MV-4-11 (cell line): ENCODE results near the gene SELENOF.

Experiments
- DNase-seq: peaks from one replicate; lab custom pipeline; 2025; lab: John Stamatoyannopoulos, UW

The SELENOF gene

DNA sequence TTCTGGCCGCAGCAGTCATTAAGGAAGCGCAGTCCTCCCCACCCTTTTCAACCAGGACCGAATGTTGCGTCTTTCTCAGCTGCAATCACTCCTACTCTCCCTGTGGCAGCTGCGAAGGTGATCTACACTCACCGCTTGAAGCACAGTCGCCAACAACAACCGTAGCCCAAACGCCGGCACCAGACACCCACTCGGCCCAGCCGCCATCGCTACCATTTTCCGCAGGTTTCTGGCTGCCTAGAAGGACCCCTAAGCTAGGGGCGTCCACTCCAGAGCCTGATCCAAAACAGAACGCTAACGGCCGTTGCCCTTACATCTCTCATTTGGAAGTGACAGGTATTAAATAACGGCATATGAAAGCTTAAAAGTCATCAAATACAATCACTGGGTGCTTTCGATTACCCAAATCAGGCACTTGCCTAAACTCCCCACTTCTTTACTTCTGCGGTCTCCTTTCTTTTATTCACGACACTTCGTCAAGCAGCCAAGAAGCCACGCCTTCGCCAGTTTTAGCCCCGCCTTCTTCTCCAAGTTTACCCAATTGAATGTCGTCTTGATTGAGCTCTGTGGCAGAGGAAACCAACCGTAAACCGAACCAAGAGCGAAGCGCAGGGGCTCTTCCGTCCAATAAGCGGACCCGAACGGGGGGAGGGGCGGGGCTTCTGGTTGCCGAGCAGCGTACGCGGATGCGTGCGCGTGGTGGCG lies at the start of gene SELENOF:
Gene SELENOF, minus strand, starts transcription at position 231 of the 705 bp plus-strand sequence. Its CDS starts 15 bp downstream, at position 216.
- peak; percentile 100 for DNase-seq

DNA sequence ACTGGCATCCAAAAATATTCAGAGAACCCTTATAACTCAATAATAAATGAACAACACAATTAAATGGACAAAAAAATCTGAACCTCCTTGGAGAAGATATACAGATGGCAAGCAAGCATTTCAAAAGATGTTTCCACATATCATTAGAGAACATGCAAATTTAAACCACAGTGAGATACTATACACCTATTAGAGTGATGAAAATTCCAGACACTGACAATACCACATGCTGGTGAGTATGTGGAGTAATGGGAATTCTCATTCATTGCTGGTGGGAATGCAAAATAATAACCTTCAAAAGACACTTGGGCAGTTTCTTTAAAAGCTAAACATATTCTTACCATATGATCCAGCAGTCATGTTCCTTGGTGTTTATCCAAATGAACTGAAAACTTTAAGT lies 46.6 kb upstream of the SELENOF start:
- no peak for DNase-seq

DNA sequence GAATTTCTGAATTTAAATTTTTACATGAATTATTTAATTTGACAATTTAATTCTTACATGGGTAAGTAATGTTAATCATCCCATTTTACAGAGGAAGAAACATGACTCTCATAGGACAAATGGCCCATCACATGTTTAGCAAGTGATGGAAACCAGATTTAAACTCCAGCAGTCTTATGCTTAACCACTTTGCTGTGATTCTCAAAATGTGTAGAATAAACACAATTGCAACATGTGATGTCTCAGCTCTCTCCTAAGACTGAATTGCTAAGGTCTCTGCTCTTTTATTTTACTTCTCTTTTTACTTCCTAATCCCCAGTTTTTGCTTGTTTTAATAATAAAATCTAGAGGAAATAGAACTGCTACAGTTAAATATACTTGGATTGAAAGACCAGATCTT lies 43.3 kb upstream of the SELENOF start:
- peak; percentile 2 for DNase-seq

DNA sequence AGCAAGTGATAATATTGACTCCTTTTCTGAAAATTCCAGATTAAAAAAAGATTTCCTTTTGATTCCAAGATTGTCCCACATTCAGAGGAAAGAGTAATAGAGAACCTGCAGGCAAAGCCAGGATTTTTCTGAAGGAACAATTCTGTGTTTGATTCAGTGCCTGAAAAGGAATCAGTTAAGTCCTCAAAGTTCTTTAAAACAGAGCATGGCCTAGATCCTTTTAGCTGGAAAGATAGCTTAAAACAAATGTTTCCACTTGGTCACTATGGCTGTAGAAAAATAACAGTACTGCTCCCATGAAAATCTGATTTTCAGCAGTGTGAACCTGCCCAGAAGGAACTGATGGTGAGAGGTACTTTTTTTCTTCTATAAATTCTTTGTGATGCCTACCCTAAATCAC lies 42.3 kb upstream of the SELENOF start:
- DNase-seq = no peak

DNA sequence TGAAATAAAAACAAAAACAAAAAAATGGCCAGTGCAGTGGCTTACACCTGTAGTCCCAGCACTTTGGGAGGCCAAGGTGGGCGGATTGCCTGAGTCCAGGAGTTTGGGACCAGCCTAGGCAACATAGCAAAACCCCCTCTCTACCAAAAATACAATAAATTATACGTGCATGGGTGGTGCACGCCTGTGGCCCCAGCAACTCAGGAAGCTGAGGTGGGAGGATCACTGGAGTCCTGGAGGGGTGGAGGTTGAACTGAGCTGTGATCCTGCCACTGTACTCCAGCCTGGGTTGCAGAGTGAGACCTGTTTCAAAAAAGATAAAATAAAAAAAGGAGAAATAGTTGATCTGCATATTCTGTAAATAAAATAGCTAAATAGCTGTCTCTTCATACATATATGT lies 41.8 kb upstream of the SELENOF start:
- DNase-seq = no peak

DNA sequence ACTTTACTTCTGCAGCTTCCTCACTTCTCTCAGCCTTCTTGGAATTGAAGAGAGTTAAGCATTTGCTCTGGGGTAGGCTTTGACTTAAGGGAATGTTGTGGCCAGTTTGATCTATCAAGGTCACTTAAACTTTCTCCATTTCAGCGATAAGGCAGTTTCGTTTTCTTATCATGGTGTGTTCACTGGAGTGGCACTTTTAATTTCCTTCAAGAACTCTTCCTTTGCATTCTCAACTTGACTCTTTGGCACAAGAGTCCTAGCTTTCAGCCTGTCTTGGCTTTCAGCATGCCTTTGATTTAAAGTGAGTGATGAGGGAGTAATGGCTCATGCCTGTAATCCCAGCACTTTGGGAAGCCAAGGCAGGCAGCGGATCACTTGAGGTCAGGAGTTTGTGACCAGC lies 39.2 kb upstream of the SELENOF start:
- DNase-seq = no peak

DNA sequence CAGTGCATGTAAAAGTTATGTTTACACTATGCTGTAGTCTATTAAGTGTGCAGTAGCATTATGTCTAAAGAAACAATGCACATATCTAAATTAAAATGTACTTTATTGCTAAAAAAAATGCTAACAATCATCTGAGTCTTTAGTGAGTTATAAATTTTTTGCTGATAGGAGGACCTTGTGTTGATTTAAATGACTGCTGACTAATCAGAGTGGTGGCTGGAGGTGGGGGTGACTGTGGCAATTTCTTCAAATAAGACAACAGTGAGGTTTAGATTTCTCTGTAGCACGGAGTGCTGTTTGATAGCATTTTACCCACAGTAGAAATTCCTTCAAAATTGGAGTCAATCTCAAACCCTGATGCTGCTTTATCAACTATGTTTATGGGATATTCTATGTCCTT lies 37.5 kb upstream of the SELENOF start:
- no peak for DNase-seq

DNA sequence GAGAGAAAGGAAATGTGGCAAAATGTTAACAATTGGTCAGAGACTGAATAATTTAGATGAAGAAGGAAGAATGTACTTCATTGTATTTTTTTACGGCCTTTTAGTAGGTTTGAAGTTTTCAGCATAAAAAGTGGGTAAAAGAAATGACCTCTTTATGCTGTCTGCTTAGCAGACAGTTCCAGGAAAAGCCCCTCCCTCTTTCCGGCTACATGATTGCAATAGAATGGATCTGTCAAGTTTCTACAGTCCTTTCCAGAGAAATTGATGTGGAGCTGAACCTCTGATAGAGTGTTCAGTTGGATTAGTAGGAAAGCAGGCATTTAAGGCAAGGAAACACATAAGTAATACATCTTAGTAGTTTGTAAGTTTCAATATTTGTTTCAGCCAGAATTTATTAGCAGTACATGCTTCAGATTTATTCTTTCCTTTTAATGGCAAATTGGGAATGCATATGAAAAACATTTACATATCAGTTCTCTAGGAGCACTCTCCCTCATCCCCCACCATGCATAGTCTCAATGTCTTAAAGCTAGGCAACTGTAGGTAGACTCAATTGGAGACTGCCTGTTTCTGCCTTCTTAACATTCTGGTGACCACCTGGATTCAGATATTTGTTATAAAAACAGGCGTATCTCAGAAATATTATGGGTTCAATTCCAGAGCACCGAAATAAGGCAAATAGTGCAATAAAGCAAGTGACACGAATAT lies 36.9 kb upstream of the SELENOF start:
- DNase-seq = no peak

DNA sequence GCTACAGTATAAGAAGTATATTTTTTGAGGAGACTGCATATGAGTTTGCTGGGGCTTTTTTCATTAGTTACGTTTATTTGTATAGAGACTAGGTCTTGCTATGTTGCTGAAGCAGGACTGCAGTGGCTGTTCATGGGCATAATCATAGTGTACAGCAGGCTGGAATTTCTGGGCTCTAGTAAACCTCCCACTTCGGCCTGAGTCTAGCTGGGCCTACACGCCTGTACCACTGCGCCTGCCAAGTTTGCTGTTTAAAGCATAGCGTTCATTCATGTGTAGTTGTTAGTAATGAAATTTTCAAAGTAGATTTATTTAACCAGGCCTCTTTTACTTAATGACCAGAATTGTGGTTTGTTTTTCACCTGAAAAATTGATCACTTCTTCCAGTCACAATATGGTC lies 34.3 kb upstream of the SELENOF start:
- DNase-seq = no peak

DNA sequence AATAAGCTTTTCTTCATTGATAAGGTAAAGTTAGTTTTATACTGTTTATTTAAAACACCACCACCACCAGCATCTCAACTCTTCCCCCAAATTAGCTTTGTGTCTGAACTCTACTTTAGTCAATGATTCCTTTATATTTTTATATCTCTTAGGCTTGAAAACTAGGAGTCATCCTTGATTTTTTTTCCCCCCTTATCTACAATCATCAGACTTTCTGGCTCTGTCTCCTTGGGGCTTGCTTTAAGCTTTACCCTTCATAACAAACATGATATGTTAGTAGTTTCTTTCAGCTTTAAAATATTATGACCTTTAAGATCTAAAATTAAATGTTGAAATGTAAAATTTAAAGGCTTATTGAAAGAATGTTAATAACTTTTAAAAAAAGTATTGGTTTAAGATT lies 28.8 kb upstream of the SELENOF start:
- no peak for DNase-seq

DNA sequence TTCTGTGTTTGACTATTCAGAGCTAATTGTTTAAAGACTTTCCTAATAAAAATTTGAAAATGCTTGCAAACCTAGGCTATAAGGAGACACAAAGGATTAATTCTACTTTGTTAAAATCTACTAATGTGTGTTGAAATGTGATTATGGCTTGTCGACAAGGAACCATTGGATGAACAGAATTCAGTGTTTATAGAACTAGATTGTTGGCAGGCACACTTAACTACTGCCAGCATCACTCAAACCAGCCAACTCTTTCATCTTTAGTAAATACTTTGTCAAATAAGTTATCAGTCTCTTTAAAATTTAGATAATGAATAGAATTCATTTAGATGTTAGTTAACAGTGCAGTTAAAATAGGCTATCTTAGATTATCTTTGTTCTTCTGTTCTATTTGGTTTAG lies 28.1 kb upstream of the SELENOF start:
- DNase-seq = no peak

DNA sequence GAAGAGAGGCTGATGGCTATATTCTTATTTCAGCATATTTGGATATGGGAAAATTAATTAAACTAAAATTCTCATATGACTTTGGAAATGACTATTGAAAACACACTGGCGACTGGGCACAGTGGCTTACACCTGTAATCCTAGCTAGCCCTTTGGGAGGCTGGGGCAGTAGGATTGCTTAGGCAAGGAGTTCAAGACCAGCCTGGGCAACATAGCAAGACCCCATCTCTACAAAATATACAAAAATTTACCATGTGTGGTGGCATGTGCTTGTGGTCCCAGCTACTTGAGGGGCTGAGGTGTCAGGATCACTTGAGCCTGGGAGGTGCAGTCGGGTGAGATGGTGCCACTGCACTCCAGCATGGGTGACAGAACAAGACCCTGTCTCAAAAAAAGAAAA lies 26.7 kb upstream of the SELENOF start:
- DNase-seq = no peak

DNA sequence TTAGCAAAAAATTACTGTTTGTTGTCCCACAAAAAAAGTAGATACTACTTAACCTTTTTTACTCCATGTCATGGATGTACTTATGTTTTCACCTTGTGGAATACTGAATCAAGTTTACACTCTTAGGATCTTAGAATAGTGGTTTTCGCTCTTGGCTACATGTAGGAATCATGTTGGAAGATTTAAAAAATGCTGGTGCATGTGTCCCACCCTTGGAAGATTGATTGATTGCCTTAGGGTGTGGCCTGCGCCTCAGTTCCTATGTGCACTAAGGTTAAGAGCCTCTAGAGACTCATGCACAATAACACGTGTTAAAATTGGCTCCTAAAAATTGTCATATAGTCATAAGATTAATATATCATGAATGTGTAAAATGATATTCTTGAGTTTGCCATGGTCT lies 25.5 kb upstream of the SELENOF start:
- no peak for DNase-seq

DNA sequence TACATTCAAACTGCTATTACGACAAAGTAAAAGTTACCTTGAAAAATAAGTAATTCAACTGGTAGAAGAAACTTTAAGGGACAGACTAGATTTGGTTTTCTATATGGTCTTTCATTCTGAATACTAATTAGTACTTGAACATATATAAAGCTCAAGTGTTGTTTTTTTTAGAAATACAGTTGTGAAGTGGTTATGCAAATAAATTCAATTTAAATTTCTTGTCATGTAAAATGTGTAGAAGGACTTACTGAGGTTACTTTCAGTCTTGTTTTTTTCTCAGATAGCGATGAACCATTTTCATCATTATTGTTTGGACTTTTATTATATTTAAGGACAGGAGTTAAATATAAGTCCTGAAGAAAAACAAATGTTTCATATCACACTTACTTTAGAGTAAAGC lies 24.9 kb upstream of the SELENOF start:
- no peak for DNase-seq

DNA sequence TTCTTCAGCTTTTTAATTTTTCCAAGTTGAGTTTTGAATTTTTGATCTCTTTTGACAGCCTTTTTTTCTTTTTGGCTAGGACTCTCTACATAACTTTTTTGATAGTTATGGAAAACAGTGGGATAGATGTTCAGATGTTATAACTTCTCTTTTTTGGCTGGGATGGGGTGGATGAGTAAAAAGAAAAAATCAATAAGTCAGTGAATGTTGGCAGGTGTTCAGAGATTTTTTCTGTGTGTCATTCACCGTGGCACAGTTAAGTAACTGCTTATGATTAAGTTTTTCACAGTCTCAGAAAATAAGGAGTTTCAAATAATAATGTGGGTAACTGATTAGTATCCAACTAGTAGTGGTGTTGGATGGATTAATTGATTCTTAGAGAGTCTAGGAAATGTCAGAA lies 24.5 kb upstream of the SELENOF start:
- DNase-seq = no peak

DNA sequence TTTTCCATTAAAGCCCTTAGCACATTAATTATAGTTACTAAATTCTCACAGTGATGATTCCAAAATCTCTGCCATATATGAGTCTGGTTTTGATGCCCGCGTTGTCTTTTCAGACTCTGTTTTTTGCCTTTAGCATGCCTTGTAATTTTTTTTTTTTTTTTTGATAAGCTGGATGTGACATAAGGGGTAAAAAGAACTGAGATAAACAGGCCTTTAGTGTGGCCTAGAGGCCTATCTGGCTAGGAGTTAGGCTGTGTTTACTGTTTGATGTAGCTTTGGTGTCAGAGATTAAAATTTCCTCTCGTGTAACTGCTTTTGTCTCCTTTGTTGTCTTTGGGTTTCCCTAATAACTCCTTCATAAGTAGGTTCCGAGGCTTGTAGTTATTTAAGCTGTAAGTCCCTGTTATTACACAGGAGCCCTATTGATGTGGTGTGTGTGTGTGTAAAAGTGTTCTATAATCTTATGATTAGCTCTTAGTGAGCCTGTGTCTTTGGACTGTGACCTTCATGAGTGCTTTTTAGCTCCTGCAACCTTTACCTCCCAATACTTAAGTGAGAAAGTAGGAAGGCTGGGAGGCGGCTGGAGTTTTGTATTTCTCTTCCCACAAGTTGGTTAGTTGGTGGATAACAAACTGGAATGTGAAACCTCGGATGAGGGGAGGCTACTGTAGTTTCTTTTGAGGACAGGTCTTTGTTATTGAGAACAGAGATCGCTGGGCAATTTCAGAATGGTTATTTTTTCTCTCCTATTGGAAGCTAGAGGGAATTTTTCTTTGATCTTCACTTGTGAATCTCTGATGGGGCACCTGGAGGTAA lies 19.8 kb upstream of the SELENOF start:
- no peak for DNase-seq

DNA sequence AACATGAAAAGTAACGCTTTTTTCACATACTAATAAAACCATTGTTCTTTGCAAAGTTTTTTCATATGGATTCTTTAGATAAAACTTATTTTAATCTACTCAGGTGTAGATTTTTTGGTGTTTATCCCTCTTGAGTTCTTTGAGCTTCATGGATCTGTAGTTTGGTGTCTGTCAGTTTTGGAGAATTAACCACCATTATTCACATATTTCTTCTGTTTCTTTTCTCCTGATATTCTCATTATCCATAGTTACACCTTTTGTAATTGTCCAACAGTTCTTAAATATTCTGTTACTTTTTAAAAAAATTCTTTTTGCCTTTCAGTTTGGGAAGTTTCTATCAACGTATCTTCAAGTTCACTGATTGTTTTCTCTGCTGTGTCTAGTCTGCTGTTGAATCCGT lies 19.1 kb upstream of the SELENOF start:
- DNase-seq = no peak

DNA sequence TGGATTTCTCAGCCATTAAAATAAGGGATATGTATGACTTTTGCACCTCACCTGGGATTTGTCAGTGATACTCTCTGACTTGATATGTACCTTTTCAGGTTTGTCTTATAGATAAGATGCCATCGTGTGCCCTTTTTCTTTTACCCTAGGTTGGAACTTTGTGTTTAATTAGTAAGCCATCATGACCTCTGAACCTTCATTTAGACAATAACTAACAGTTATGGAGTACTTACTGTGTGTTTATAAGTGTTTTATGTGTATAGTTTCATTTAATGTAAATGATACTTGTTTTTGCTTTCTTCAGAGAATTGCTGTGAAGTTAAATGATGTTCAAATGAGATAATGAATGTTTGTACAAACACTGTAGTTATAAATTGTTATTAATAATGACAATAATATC lies 14.9 kb upstream of the SELENOF start:
- no peak for DNase-seq

DNA sequence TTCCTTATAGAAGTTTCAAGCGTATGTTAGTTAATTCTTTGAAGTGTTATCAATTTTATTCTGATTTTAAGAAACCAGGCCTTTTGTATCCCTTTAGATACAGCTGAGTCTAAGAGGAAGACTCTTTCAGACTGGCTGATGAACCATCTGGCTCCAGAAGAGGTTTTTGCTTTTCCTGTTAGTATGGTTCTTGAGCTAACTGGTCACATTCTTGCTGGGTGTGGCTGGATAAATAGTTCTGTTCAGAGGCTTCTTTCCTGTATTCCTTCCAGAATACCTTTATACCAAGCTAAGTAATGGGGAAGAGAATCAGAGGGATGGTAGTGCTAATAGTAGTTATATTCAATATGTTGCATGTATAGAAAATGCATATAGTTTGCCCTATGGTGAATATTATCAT lies 13.0 kb upstream of the SELENOF start:
- no peak for DNase-seq

DNA sequence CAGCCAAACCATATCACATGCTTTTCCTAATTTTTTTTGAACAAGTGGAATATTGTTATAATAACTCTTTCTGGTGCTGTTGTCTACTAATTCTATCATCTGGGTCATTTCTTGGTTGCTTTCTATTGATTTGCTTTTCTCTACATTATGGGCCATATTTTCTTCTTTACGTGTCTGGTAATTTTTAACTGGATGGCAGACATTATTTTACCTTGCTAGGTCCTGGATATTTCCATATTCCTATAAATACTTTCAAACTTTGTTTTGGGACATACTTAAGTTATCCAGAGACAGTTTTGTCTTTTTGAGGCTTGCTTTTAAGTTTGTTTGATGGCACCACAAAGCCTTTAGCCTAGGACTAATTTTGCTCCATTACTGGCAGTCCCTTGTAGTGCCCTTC lies 11.8 kb upstream of the SELENOF start:
- no peak for DNase-seq

DNA sequence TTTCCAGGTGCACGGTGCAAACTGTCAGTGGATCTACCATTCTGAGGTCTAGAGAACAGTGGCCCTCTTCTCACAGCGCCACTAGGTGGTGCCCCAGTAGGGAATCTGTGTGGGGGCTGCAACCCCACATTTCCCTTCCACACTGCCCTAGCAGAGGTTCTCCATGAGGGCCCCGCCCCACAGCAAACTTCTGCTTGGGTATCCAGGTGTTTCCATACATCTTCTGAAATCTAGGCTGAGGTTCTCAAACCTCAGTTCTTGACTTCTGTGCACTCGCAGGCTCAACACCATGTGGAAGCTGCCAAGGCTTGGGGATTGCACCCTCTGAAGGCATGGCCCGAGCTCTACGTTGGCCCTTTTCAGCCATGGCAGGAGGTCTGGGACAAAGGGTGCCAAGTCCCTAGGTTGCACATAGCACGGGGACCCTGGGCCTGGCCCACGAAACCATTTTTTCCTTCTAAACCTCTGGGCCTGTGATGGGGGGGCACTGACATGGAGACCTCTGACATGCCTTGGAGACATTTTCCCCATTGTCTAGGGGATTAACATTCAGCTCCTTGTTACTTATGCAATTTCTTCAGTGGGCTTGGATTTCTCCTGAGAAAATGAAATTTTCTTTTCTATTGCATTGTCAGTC lies 10.5 kb upstream of the SELENOF start:
- DNase-seq = no peak

DNA sequence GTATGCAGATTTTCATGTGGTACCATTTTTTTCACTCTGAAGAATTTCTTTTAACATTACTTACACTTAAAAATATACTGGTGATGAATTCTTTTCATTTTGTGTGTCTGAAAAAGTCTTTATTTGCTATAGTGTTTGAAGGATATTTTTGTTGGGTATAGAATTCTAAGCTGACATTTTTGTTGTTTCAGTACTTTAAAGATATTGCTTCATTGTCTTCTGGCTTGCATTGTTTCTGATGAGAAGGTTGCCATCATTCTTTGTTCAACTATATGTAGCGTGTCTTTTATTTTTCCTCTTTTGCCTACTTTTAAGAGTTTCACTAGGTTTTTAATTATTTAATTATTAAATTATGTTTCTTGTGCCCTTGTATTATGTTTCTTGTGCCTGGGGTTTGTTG lies 8.5 kb upstream of the SELENOF start:
- DNase-seq = no peak

DNA sequence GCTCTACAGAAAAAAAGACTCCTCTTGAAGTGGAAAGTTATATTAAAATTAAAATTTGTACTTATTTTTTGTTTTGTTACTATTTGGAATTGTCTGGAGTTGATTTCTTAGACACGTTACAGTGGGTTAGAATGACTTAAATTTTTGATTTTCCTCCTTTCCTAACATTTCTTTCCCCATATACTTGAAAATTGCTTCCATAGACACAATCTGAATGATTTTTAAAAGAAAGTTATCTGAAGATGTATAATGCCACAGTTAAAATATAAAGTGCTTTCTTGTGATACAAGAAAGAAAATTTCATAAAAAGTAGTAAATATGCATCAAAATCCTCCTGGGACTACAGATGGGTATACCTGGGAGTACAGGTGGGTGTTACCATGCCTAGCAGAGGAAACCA lies 2.8 kb upstream of the SELENOF start:
- DNase-seq = no peak
